Neural cell (in vitro differentiated cells): ENCODE measurements around the gene ENPP7. TPM values are rescaled to one million over a fixed set of nuclear protein-coding genes. Genes with fewer than 3 reads are reported as not detected.

Experiments
- H2AFZ ChIP-seq: fragments of 200-600, 300-800 bp; sonication (generic), shearing (Covaris generic); 2 replicates; pipeline ENCODE4 v1.6.0; 2014; ENCODE audit warnings: low read depth, mild to moderate bottlenecking, antibody characterized with exemption, low read length, moderate library complexity
- H3F3A ChIP-seq: fragments of 200-600 bp; shearing (Covaris generic); 2 replicates; pipeline ENCODE4 v1.6.1; 2016; ENCODE audit warnings: mild to moderate bottlenecking, moderate library complexity, mixed read lengths, antibody characterized with exemption, low read length; ENCODE audit not compliant: insufficient read depth, poor library complexity, severe bottlenecking
- H3K27ac ChIP-seq: fragments of 200-600, 300-800 bp; sonication (generic), shearing (Covaris generic); 2 replicates; pipeline ENCODE4 v1.5.1; 2014; ENCODE audit warnings: mild to moderate bottlenecking, low read length, moderate library complexity
- H3K27me3 ChIP-seq: fragments of 300-800, 200-600 bp; sonication (generic), shearing (Covaris generic); 2 replicates; pipeline ENCODE4 v1.6.0; 2014; ENCODE audit warnings: mild to moderate bottlenecking, low read depth, low read length, moderate library complexity; ENCODE audit not compliant: insufficient read depth
- H3K36me3 ChIP-seq: fragments of 300-800, 200-600 bp; sonication (generic), shearing (Covaris generic); 2 replicates; pipeline ENCODE4 v1.5.1; 2014; ENCODE audit warnings: mild to moderate bottlenecking, antibody characterized with exemption, low read length, moderate library complexity; ENCODE audit not compliant: insufficient read depth
- H3K4me2 ChIP-seq: fragments of 300-800, 200-600 bp; sonication (generic), shearing (Covaris generic); 2 replicates; pipeline ENCODE4 v1.6.0; 2014; ENCODE audit warnings: mild to moderate bottlenecking, low read length
- H3K4me3 ChIP-seq: fragments of 300-800, 200-600 bp; sonication (generic), shearing (Covaris generic); 2 replicates; pipeline ENCODE4 v1.5.1; 2014; ENCODE audit warnings: mild to moderate bottlenecking, low read length, moderate library complexity
- H3K79me2 ChIP-seq: fragments of 200-600 bp; shearing (Covaris generic); replicated peaks from 2 replicates; pipeline ENCODE4 v1.6.0; 2014; ENCODE audit warnings: mild to moderate bottlenecking, low read length, moderate library complexity; ENCODE audit not compliant: insufficient read depth
- H3K9ac ChIP-seq: fragments of 300-800, 200-600 bp; sonication (generic), shearing (Covaris generic); 2 replicates; pipeline ENCODE4 v1.6.1; 2016; ENCODE audit warnings: mild to moderate bottlenecking, low read length, mixed read lengths
- H3K9me2 ChIP-seq: fragments of 200-600 bp; shearing (Covaris generic); 2 replicates; pipeline ENCODE4 v1.6.1; 2016; ENCODE audit warnings: mild to moderate bottlenecking, low read length, mixed read lengths; ENCODE audit not compliant: insufficient read depth
- H3K9me3 ChIP-seq: fragments of 200-600, 300-800 bp; sonication (generic), shearing (Covaris generic); 2 replicates; pipeline ENCODE4 v1.6.1; 2016; ENCODE audit warnings: mild to moderate bottlenecking, mixed run types, low read length, moderate library complexity, mixed read lengths
- H4K20me1 ChIP-seq: fragments of 200-600 bp; shearing (Covaris generic); 2 replicates; pipeline ENCODE4 v1.6.1; 2016; ENCODE audit warnings: mild to moderate bottlenecking, mixed run types; ENCODE audit not compliant: insufficient read depth
- CTCF ChIP-seq: fragments of 450-650 bp; IDR thresholded peaks from 2 replicates; pipeline ENCODE4 v1.5.1; 2014; ENCODE audit warnings: antibody characterized with exemption, mild to moderate bottlenecking, moderate library complexity; ENCODE audit not compliant: poor library complexity, severe bottlenecking
- EP300 ChIP-seq: fragments of 450-650 bp; conservative IDR thresholded peaks from 2 replicates; pipeline ENCODE4 v1.6.1; 2014; ENCODE audit warnings: antibody characterized with exemption, mild to moderate bottlenecking, moderate library complexity; ENCODE audit not compliant: poor library complexity, severe bottlenecking
- EZH2 ChIP-seq: fragments of 200-600, 300-800 bp; shearing (Covaris generic), sonication (generic); IDR thresholded peaks from 2 replicates; pipeline ENCODE4 v1.6.1; 2014; ENCODE audit warnings: antibody characterized with exemption, low read length, borderline replicate concordance, mild to moderate bottlenecking; ENCODE audit not compliant: insufficient read depth, poor library complexity, severe bottlenecking
- MXI1 ChIP-seq: fragments of 450-650 bp; conservative IDR thresholded peaks from 2 replicates; pipeline ENCODE4 v1.6.1; 2014; ENCODE audit warnings: antibody characterized with exemption, mild to moderate bottlenecking; ENCODE audit not compliant: poor library complexity, severe bottlenecking
- POLR2AphosphoS5 ChIP-seq: IDR thresholded peaks from 2 replicates; pipeline ENCODE4 v1.6.1; 2012
- RAD21 ChIP-seq: fragments of 450-650 bp; conservative IDR thresholded peaks from 2 replicates; pipeline ENCODE4 v1.6.1; 2014; ENCODE audit warnings: antibody characterized with exemption, mild to moderate bottlenecking, moderate library complexity
- REST ChIP-seq: IDR thresholded peaks from 2 replicates; pipeline ENCODE4 v1.6.1; 2012; ENCODE audit warnings: borderline replicate concordance
- SMC3 ChIP-seq: fragments of 450-650 bp; conservative IDR thresholded peaks from 2 replicates; pipeline ENCODE4 v1.6.1; 2014; ENCODE audit warnings: antibody characterized with exemption, mild to moderate bottlenecking, moderate library complexity; ENCODE audit not compliant: poor library complexity
- TAF1 ChIP-seq: IDR thresholded peaks from 2 replicates; pipeline ENCODE4 v1.6.1; 2012; ENCODE audit warnings: low read depth
- polyA plus RNA-seq: library from polyadenylated mRNA; depleted of rRNA; stranded (reverse); fragments of >200 nt; gene quantifications from 2 replicates; pipeline ENCODE4 v1.2.3, GENCODE V29; 2014

Gene ENPP7
- polyA plus RNA-seq, 1 donor from 2014 or later, result not detected

GRCh38 chr17:79774561-79774975 lies 43.8 kb downstream of the ENPP7 start:
- H3K9ac ChIP-seq, result no peak overlapping the region
- H3K79me2 ChIP-seq, result peaks cover 14% of the 10 kb centered on the region
- no peaks in the 10 kb centered on the region for H3K27me3 ChIP-seq
- H4K20me1 ChIP-seq, result no peaks in the 10 kb centered on the region
- no peak for TF ChIP-seq CTCF
- TF ChIP-seq EZH2, result no peak
- TF ChIP-seq RAD21, result no peak
- TF ChIP-seq MXI1, result no peak
- TF ChIP-seq SMC3, result no peak
- no peak overlapping the region for H3K27ac ChIP-seq
- no peaks in the 10 kb centered on the region for H3K36me3 ChIP-seq
- H3K4me3 ChIP-seq, result no peak overlapping the region
- H3K9me3 ChIP-seq, result no peaks in the 10 kb centered on the region
- H3F3A ChIP-seq, result no peaks in the 10 kb centered on the region
- H3K9me2 ChIP-seq, result no peaks in the 10 kb centered on the region
- no peak overlapping the region for H2AFZ ChIP-seq
- no peak overlapping the region for H3K4me2 ChIP-seq

- Histone ChIP-seq H3K27me3 (no peaks in the 10 kb centered on the region), H3K79me2 (peaks cover 25% of the 10 kb centered on the region), H3K27ac (no peak overlapping the region), H3K36me3 (no peaks in the 10 kb centered on the region), H3K9me2 (no peaks in the 10 kb centered on the region), H2AFZ (no peak overlapping the region), H3K9me3 (no peaks in the 10 kb centered on the region), H3K4me3 (no peak overlapping the region), H4K20me1 (no peaks in the 10 kb centered on the region), H3K9ac (no peak overlapping the region), H3K4me2 (no peak overlapping the region), H3F3A (no peaks in the 10 kb centered on the region)
- TF ChIP-seq EZH2, result no peak
- no peak for TF ChIP-seq CTCF
- no peak for TF ChIP-seq REST
- no peak for TF ChIP-seq POLR2AphosphoS5
- no peak for TF ChIP-seq SMC3
- no peak for TF ChIP-seq EP300
- TF ChIP-seq TAF1, result no peak
- no peak for TF ChIP-seq RAD21
- no peak for TF ChIP-seq MXI1
These were observed 44.9 kb downstream of the ENPP7 start for GRCh38 chr17:79775632-79776031.
